OCI-LY7 (cell line): ENCODE data around the gene SNX27.

Experiments
- EZH2phosphoT487 ChIP-seq: fragments of 200-600 bp; sonication (generic); IDR thresholded peaks from 2 replicates; pipeline ENCODE4 v1.6.1; 2018; ENCODE audit warnings: low read depth, borderline replicate concordance, mild to moderate bottlenecking, mixed run types, antibody characterized with exemption, low read length, moderate library complexity, mixed read lengths
- TF ChIP-seq, protein P1 (sequence below): fragments of 200-600 bp; sonication (generic); conservative IDR thresholded peaks from 2 replicates; pipeline ENCODE4 v1.5.1; 2014; ENCODE audit warnings: mild to moderate bottlenecking, antibody characterized with exemption, low read length, moderate library complexity, mixed read lengths

GRCh38 chr1:151708891-151709290 lies 97.0 kb downstream of the SNX27 start:
- TF ChIP-seq, protein P1, sequence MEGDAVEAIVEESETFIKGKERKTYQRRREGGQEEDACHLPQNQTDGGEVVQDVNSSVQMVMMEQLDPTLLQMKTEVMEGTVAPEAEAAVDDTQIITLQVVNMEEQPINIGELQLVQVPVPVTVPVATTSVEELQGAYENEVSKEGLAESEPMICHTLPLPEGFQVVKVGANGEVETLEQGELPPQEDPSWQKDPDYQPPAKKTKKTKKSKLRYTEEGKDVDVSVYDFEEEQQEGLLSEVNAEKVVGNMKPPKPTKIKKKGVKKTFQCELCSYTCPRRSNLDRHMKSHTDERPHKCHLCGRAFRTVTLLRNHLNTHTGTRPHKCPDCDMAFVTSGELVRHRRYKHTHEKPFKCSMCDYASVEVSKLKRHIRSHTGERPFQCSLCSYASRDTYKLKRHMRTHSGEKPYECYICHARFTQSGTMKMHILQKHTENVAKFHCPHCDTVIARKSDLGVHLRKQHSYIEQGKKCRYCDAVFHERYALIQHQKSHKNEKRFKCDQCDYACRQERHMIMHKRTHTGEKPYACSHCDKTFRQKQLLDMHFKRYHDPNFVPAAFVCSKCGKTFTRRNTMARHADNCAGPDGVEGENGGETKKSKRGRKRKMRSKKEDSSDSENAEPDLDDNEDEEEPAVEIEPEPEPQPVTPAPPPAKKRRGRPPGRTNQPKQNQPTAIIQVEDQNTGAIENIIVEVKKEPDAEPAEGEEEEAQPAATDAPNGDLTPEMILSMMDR, result no peak
- no peak for TF ChIP-seq EZH2phosphoT487
